Stimulated activated naive CD8-positive, alpha-beta T cell treated with anti-CD3 and anti-CD28 coated beads, Interleukin-15, Interleukin-2, amounts not matched to agents 100 U/mL and 50 U/mL, for 24 hours (primary cell): ENCODE measurements around the gene CTNND2.

Experiments used
- ATAC-seq: fragments of 150-1000 bp; cut with Tn5 transposase; one replicate; pipeline ENCODE4 v1.10.0; 2021
- DNase-seq: peaks from one replicate; pipeline ENCODE4 v3.0.0; 2021

The CTNND2 gene

DNA sequence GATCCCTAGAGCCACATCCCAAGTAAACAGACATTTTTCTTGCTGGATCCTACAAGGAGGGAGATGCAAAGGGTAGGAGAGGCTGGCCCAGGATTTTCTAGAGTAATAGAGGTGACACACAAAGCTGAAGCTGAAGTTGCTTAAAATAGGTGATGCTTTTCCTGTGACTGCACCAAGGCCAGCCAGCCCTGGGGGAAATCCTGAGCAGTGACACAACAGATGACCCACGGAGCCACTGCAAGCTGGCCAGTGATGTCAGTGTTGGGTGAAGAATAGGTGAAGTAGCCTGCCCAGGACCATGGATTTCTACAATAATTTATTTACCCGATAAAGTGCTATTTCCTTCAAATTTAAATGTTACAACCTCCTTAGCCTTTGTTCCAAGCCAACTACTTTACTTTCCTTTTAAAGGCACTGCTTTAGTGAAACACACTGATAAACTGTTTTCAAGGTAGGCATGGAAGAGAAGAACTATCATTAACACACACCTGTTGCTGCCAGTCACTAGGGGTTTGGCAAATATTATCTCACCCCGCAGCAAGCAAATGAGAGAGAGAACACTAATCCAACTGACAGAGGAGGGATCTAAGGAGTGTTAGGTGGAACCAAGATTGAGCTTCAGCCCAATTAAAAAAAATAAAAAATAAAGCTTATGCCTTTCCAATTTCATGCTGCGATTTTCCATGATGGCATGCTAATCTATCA, 123.5 kb downstream of the CTNND2 start:
- no peak for DNase-seq

DNA sequence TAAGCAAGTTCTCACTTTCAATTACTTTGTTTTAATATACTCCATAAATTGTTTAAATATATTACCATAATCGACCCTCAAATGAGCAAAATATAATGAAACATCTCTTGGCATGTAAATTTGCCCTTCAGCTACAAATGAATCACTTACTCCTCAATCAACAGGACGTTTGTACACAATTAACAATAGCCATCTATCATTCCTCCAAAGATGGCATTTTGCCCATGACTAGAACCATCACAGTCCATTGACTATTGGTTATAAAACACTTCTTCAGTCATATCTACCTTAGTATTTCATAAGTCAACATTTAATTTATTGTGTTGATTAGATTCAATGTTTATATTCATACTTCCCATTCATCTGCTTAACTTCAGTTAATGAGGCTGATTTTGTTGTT, 127.2 kb downstream of the CTNND2 start:
- ATAC-seq: no peak
- no peak for DNase-seq

More for the DNA sequence above, 123.5 kb downstream of the CTNND2 start:
- no peak for ATAC-seq

DNA sequence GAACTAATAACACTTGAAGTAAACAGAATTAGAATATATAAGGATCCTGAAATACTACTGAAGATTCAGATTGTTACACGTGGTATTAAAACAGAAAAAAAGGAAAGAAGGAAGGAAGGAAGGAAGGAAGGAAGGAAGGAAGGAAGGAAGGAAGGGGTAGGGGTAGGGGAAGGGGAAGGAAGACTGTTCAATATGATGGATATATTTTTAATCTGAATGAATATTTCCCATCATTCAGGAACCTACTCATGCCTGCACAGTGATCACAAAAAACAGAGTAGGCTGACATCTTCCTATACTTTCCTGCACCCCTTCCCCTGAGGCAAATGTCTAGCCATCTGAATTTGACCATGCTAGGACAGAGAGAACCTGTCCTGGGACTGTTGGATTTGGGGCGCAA, 133.9 kb downstream of the CTNND2 start:
- DNase-seq: no peak
- ATAC-seq: no peak

DNA sequence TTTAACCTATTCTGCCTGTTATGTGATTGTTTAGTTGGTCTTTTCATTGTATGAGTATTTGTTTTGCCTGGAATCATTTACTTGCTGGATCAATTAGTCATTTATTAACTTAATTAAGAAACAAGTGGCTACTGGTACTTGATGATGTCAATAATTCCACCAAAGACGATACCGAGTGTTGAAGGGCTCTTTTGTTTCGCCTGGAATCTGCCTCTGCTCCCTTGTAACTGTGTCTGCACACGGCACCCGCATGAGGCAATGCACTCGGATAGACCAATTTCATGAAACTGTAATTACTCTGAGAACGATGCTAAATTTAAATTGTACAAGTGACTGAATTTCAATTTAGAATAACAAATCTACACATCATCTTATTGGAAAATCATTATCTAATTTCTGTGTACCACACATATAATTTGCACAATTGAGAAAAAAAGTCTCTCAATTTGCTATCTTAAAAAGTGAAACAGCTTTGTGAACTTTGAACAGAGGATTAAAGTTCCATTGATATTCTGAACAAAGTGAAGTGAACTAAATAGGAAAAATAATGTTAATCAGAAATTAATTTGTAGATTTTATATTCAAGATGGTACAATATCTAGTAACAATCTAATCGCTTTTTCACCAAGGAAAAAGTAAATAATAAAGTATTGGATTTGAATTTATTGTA, 143.2 kb downstream of the CTNND2 start:
- DNase-seq: no peak
- ATAC-seq: no peak

DNA sequence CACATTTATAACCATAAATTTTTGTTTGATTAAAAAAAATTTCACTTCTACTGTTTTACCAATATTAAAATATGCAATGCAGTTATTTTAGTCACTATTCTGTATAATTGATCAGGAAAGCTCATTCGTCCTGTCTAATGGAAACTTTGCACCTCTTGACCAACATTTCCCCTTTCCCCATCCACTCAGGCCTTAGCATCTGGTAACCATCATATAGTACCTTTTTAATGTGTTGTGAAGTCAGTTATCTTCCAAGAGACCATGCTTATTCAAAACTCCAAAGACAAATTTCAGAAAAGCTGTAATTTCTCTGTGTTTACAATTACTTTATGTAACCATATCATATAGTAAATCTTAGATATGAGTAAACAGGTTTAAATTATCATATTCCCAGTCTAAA, 145.9 kb downstream of the CTNND2 start:
- ATAC-seq (no peak), DNase-seq (no peak)

DNA sequence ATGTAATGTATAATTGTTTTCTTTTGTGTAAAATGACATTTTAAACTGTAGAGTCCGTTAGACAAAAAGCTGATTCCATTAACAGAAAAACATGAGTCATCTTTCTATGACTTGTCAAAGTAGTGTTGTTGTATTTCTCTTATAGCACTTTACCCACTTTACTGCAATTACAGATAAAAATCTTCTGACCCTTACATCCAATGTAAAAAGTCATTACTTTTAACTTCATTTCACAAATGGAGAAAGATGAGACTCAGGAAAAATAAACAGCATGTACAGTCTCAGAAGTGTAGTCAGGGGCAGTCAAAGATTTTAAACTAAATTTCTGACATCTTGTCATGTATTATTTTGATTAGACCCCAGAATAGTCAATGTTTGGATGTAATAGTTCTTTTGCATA, 146.6 kb downstream of the CTNND2 start:
- no peak for ATAC-seq
- no peak for DNase-seq

DNA sequence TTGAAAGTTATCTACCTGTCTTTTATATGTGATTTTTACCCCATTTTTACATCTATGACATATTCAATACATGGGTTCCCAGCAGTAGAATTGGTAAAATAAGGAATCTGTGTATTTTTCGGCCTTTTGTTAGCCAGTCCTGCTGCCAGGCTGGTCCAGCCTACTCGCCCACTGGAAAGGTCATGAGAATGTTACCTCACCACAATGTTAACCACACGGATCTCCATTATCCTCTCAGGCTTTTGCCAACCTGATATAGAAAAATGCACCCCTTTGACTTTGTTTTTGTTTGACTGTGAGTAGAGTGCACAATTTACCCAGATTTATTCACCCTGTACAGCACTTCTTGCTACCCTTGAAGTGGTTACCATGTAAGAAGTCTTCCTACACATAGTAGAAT, 167.2 kb downstream of the CTNND2 start:
- ATAC-seq: no peak
- DNase-seq: no peak

DNA sequence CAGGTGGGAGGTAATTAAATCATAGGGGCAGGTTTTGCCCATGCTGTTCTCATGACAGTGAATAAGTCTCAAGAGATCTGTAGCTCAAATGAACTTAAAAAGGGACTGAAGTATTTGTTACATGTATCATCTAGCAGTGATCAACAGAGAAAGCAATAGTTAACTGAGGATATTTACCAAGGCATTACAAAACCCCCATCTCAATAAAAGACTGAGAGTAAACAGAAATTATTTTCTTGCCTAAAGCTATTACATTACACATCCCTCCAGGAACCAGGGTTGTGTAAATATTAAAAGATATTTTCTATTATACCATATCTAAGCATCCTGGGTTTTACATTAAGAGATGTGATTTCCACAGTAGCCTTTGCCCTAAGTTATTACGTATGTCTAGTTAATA, 169.9 kb downstream of the CTNND2 start:
- ATAC-seq (no peak), DNase-seq (no peak)

DNA sequence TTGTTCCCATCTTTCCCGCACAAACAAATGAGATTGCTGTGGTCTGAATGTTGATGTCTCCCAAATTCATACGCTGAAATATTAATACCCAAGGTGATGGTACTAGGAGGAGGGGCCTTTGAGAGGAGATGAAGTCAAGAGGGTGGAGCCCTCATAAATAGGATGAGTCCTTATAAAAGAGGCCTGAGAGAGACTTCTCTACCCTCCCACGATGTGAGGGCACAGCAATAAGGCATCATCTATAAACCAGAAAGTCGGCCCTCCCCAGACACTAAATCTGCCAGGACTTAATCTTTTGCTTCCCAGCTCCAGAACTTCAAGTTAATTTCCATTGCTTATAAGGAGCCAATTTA, 170.4 kb downstream of the CTNND2 start:
- no peak for ATAC-seq

DNA sequence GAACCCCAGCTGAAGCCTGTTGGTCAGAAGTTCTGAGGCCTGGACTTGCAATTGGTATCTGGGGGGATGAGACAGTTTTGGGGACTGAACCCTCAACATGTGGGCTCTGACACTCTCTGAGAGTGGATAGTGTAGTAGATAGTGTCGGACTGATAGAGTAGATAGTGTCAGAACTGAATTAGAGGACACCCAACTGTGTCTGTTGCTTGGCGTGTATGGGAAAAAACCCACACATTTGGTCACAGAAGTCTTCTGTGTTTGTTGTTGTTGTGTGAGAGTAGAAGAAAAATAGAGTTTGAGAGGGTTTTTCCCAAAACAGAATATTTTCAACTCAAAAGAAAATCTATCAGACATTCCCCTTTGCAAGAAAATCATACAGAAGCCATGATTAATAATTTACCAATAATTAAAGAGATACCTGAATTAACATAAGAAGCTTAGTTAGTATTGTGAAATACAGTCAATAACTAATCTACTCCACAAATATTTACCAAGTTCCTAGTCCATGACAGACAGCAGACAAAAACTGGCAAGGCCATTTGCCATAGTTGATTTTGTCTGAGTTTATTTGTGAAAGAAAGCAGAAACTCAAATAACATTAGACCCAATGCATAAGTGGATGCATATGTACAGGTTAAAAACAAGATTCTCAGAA, 170.9 kb downstream of the CTNND2 start:
- no peak for DNase-seq
- no peak for ATAC-seq

More for the DNA sequence above, 170.4 kb downstream of the CTNND2 start:
- no peak for DNase-seq

DNA sequence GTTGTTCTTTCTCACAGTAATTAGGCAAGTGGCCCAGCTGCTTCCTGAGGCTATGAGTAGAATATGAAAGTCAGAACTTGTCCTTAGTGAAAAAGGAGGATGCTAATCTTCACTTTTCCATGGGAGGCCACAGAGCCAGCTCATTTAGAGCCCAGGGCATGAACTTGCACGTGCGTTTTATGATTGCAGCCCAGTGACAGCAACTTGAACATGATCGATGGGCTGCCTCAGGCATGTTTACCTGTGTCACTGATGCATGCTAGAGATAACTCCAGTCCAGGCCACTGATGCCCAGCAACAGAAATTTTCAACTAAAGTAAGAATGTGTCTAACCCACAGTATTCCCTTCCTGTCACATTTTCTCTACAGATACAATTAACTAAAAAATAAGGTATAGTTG, 179.3 kb downstream of the CTNND2 start:
- DNase-seq (no peak), ATAC-seq (no peak)

DNA sequence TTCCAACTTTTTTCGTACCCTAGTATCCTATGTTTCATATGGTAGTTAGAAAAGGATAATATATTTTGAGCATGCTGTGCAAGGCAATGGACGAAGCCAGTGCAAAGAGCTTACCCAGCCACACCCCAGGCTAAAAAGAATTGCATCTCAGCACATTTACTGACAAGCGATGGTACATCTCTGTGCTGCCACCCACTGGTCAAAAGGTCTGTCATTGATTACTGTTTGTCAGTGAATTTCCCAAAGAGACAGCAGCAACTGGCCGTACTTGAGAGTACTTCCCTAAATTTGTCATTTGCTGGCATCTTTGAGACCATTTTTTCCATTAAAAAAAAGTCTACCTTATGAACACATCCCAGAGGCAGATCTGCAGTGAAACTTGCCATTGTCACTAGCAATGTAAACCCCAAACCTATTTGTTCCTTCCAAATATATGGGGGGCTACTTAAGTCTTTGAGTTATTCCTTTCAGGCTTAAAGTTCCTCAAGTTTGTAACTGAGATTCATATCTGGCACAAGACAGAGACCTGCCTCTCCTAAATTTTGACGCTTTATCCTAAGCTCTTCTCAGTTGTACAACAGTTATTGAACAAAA, 184.3 kb downstream of the CTNND2 start:
- no peak for ATAC-seq
- DNase-seq: no peak

DNA sequence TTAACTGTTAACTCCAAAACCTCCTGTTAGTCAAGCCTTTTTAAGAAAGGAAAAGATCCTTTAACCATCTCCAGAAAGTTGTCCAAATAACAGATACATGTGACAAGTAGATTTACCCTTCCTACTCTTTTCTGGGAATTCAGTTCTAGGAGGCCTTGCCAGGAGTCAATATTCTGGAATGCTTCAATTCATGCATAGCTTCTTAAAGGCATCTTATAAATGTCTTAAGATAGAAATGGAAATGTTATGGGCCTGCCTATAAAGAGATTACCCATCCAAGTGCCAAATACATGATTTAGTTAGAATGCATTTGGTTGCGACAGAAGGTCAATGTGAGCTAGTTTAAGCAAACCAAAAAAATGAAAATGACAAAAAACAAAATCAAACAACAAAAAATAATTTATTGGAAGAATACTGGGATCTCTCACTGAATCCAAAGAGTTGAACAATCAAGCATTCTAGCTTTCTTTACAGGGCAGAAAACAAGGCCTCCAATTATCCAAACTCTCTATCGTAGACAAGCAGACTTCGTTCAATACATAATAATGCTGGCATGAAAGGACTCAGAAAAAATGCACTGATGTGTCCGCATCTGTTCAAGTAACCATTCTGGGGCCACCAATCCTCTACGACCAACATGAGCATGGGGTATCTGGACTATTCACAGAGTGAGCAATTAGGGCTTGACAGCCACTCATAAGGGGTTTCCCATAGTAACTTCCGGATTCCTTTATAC, 188.6 kb downstream of the CTNND2 start:
- no peak for ATAC-seq
- DNase-seq: no peak

DNA sequence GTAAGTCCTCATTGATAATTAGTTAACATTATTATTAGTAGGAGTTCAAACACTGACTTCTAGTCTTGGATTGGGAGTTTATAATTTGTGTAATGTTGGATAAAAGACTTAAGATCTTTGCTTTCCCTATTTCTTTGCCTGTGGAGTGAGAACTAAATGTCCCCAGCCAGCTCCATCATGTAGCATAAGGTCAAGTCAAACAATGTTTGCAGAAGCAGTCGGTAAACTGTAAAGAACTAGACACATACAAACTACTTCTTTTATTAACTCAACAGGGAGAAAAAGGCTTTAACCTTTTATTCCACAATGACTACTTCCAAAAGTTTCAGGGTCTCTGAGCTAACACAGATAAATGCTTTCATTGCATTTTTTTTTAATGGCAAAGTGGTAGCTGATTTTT, 192.3 kb downstream of the CTNND2 start:
- no peak for DNase-seq
- ATAC-seq: no peak

DNA sequence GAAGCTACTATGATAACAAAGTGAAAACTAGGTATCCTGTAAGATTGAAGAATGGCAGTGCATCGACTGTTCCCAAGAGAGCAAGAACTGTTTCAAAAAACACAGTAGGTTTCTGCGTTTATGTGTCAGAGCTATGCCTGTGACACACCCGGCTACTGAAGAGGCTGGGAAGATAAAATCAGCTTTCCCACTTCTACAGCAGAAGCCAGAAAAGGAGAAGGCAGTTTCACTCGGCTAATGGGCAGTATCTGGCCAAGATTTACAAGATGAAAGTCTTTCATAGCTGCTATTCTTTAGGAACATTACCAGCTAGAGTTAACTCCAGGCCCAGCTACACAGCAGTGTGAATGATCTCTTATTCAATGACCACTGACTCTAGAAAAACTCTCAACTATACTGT, 195.2 kb downstream of the CTNND2 start:
- ATAC-seq (no peak), DNase-seq (no peak)

DNA sequence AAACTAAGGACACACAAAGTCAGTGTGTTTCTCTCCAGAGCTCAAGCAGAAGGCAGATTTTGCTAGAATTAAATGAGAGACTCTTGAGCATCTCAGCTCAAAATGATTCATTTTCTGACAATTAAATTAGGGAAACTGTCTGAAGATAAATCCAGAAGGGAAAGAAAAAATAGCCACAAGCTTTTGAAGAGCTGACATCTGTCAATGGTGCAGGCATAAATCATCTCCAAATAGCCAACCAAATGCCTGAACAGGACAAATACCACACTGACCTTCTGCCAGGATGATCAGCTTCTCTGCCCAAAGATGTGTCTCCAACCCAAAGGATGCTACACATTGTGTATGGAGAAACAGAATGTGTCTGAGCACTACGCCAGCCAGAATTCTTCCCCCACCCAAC, 199.3 kb downstream of the CTNND2 start:
- ATAC-seq: no peak
- DNase-seq: no peak

DNA sequence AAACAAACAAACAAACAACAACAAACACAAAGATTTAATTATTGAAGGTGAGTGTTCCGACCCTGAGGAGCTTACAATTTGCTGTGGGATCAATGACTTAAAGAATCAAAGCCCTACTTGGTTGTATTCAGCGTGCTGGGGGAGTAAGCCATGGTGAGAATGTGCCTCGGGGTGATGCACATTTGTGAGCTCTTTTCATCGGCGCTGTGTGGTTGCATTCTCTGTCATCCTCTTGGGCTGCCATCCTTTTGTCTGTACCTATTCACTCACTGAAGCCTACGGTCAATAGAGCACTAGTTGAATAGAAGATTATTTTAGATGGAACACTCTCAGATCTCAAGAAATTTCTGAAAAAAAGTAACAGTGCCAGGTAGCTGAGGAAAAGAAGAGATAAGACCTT, 203.9 kb downstream of the CTNND2 start:
- DNase-seq: no peak

DNA sequence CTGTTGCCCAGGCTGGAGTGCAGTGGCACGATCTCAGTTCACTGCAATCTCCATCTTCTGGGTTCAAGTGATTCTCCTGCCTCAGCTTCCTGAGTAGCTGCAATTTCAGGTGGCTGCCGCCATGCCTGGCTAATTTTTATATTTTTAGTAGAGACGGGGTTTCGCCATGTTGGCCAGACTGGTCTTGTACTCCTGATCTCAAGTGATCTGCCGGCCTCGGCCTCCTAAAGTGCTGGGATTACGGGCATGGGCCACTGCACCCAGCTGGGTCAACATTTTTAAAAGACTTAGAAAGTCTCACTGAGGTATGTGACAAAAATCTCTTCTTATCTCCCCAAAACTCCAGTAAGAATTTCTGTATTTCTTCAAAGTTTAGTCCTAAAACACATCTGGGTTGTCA, 211.6 kb downstream of the CTNND2 start:
- no peak for ATAC-seq
- no peak for DNase-seq

More for the DNA sequence above, 203.9 kb downstream of the CTNND2 start:
- no peak for ATAC-seq

DNA sequence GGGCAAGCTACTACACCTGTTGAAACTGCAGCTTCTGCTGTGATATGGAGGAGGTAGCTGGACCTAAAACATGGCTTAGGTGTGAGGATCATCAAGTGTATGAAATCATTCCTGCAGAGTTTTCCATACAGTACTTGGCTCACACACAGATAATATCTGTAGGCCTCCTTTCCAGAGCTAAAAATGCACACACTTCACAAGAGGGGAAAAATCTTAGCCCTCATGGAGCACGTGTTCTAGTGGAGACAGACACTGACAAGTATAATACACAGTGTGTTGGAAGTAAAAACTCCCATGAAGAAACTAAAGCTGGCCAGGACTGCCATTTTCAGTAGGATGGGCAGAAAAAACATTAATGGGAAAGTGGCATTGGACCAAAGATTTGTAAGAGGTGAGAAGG, 216.7 kb downstream of the CTNND2 start:
- ATAC-seq (no peak), DNase-seq (no peak)

DNA sequence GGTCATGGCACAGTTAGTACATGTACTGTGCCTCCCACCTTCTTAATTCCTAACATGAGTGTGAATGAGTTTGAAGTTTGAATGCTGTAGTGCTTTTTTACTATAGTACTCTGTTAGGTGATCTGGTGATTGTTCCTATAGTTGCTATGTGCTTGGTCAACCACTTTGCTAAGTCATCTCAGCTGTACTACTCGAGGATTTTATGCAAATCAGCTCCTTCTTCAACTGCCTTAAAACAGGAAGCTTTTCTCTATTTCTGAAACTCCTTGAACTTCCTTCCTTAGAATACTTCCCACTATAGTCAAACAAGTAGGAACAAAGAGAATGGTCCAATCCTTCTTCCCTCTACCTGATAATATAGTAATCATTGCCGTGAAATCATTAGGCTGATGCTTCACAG, 219.6 kb downstream of the CTNND2 start:
- no peak for ATAC-seq
- no peak for DNase-seq

DNA sequence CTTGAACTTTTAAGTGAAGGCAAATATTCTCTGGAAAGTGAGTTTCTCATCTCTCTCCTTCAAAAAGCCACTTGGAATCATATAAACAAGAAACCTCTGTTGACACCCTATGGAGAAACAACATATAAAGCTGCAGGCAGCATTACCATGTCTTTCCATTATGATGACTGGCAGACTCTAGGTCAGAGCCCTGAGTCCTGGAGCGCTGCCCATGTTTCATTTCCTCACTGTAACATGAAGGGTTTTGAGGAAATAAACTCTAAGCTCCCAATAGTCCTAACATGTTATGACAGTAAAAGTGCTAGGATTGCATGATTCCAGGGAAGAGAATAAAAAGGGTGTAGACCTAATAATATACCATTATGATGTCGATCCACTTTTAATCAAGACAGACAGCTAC, 220.6 kb downstream of the CTNND2 start:
- no peak for DNase-seq
- ATAC-seq: no peak

DNA sequence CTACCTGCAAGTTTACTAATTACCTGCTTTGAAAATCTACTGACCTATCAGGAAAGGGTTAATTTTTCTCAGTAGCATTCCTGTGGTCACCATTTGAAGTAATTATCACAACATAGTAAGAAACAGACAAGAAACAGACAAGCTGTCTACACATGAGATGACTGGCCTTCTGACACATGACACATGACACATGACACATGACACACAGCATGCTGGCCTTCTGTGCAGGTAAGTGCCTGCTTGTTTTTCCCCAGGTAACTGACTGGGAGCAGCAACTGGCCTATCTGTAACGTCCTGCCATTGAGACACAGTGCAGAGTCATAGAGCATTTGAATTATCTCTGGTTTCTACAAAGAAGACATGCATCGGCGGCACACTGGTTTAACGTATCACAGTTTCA, 222.4 kb downstream of the CTNND2 start:
- ATAC-seq (no peak), DNase-seq (no peak)

DNA sequence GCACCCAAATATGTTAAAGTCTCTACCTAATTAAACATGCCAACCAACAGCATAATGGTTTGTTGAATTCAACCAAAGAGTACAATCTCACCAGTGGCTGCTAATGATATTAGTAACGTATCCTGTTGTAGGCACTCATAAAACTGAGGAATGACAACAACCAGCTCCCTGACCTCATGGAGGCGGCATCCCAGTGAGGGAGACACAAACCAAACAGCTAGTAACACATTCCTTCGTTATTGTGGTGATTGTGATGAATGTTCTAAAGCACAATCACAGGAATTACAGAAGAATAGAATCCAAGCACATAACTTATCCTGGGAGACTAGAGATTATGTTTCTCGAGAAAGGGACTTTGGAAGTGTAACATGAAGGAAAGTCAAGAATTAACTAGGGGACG, 224.6 kb downstream of the CTNND2 start:
- no peak for ATAC-seq
- DNase-seq: no peak
